ENCODE results near the gene ZFP62.

DNA sequence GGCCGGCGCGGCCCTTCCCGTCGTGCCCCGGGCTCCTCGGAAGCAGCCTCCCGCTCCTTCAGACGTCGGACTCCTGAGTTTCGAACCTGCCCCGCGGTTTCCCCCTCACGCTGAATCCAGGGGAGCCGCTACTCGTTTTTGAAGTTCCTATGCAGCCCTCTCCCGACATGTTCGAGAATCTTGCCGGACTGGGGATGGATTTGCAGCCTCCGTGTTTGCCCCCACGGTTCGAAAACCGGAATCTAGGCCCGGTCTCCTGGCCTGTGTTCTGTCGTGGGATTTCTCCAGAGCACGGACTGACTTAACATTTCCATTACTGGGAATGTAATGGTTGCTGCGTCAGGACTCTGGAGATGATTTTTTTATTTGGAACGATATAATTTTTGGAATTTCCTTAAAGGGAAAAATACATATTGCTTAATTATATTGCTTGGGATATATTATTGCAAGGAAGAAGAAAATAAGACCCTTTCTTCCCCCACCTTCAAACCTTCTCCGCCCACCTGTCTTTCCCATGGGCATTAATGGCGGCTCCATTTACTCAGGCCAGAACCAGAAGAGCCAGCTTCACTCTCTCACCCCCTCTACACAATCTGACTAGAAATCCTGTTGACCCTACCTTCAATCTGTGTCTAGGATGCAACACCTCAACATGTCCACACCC, 50.0 kb downstream of the ZFP62 start:
- no peak for TF ChIP-seq POLR2A (IDR thresholded peaks at IDR 0.05; ENCODE audit: low read length)
- no peak for TF ChIP-seq GATA1 (IDR thresholded peaks at IDR 0.05; ENCODE audit: low read depth, low read length)
